Measurements from ENCODE around the gene HCN2.

- TF ChIP-seq CTCF (IDR thresholded peaks at IDR 0.05; ENCODE audit: insufficient read depth, low read length, poor library complexity, severe bottlenecking) (no peak), EZH2phosphoT487 (conservative IDR thresholded peaks at IDR 0.05; ENCODE audit: low read length) (no peak)
Measured at GRCh38 chr19:594265-594870, 4.7 kb downstream of the HCN2 start.
